GM21528 (cell line): ENCODE measurements around the gene TNNT3.
"Not testable (repeated sequence)": the region's sequence is repeated elsewhere in the genome, so short reads cannot be mapped to it uniquely, and the experiment has no call there.

ENCODE experiments used
- ATAC-seq: cut with Tn5 transposase; IDR thresholded peaks from one replicate; pipeline ENCODE4 v1.9.1; 2021; ENCODE audit warnings: mild to moderate bottlenecking, moderate library complexity; ENCODE audit not compliant: unreplicated experiment, low FRiP score

TNNT3 gene

GRCh38 chr11:1919391-1920127, at the start of gene TNNT3:
Gene TNNT3 (plus strand): TSS chr11:1919703. CDS start chr11:1922875, 3,172 bp downstream.
- ATAC-seq: no peak

GRCh38 chr11:1870326-1870696, 49.2 kb upstream of the TNNT3 start:
- no peak for ATAC-seq

GRCh38 chr11:1870721-1871466, 48.6 kb upstream of the TNNT3 start:
- no peak for ATAC-seq

- no peak for ATAC-seq
These were observed 48.0 kb upstream of the TNNT3 start for GRCh38 chr11:1871531-1871930.

GRCh38 chr11:1872267-1872985, 47.1 kb upstream of the TNNT3 start:
- no peak for ATAC-seq

GRCh38 chr11:1873048-1873812, 46.3 kb upstream of the TNNT3 start:
- no peak for ATAC-seq

GRCh38 chr11:1873813-1874150, 45.7 kb upstream of the TNNT3 start:
- ATAC-seq: not testable (repeated sequence)

GRCh38 chr11:1874441-1875092, 44.9 kb upstream of the TNNT3 start:
- not testable (repeated sequence) for ATAC-seq

GRCh38 chr11:1875093-1875850, 44.2 kb upstream of the TNNT3 start:
- ATAC-seq: no peak

GRCh38 chr11:1875851-1876301, 43.6 kb upstream of the TNNT3 start:
- ATAC-seq: not testable (repeated sequence)

- ATAC-seq: no peak
These were observed 43.0 kb upstream of the TNNT3 start for GRCh38 chr11:1876361-1877063.

GRCh38 chr11:1877211-1878136, 42.0 kb upstream of the TNNT3 start:
- no peak for ATAC-seq

- no peak for ATAC-seq
These were observed 41.1 kb upstream of the TNNT3 start for GRCh38 chr11:1878137-1879031.

GRCh38 chr11:1879342-1879940, 40.1 kb upstream of the TNNT3 start:
- no peak for ATAC-seq

GRCh38 chr11:1879941-1880720, 39.4 kb upstream of the TNNT3 start:
- no peak for ATAC-seq
